ENCODE results near the gene MAFG. TPM values are rescaled to one million over a fixed set of nuclear protein-coding genes. Genes with fewer than 3 reads are reported as not detected.

The MAFG gene
- total and polyA plus RNA-seq, 2 of the 13 experiments (the other 11 are each of a cell fraction or from before 2014, with no cell fraction given), result 14.5 to 20.0 TPM

DNA sequence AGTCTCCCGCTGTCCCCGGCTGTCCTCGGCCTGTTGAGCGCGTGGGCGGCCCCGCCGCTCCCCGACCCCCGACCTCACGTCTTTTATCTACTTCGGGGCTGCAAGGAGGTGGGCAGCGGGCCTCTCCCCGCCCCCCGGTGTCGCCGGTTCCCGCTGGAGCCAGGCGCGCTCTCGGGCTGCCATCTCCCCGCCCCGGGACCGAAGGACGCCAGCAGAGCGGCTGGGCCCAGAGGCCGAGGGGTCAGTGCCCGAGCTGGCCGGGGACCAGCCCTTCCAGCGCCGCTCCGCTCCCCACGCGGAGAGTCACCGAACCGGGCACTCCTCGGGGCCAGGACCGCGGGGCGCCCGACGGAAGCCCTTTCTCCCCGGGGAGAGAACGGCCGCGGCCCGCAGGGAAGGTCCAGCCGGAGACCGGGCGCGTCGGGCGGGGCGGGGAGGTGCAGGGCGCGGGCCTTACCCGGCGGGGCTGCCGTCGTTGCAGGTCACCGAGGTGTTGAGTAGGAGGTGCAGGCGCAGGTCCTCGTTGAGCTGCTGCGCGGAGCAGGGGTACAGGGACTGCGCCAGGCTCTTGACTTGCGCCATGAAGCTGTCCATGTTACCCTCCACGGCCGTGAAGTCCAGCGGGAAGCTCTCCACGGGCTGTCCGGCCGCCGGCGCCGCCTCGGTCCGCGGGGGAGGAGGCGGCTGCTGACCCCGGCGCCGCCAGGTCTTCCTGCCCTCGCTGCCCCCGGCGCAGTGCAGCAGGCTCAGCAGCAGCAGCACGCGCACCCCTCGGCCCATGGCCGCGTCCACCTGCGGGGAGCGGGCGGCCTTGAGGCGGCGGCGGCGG, 32.8 kb upstream of the MAFG start (continued):
- TF ChIP-seq YY1 (IDR thresholded peaks at IDR 0.05; ENCODE audit: insufficient read depth, insufficient replicate concordance, low read depth, low read length) (no peak), ZNF552 (CRISPR knock-in tag; IDR thresholded peaks at IDR 0.05; ENCODE audit: borderline replicate concordance) (0 out of 2 replicates have a peak, but pooled peaks have one; percentile 20), ZNF296 (CRISPR knock-in tag; conservative IDR thresholded peaks at IDR 0.05) (no peak; the same call in 1 of the 2 replicates), KDM2A (CRISPR knock-in tag; IDR thresholded peaks at IDR 0.05; ENCODE audit: borderline replicate concordance, low read depth) (peak; percentile 56; the same call in 1 of the 2 replicates), ZNF598 (CRISPR knock-in tag; IDR thresholded peaks at IDR 0.05; ENCODE audit: borderline replicate concordance) (0 out of 2 replicates have a peak, but pooled peaks have one; percentile 72), ZFAT (CRISPR knock-in tag; conservative IDR thresholded peaks at IDR 0.05) (no peak), ZFYVE20 (CRISPR knock-in tag; IDR thresholded peaks at IDR 0.05; ENCODE audit: borderline replicate concordance, low read depth) (0 out of 2 replicates have a peak, but pooled peaks have one; percentile 16), MTF2 (CRISPR knock-in tag; IDR thresholded peaks at IDR 0.05; ENCODE audit: borderline replicate concordance) (0 out of 2 replicates have a peak, but pooled peaks have one; percentile 69), FLYWCH1 (CRISPR knock-in tag; IDR thresholded peaks at IDR 0.05) (0 out of 2 replicates have a peak, but pooled peaks have one; percentile 60), ZNF44 (CRISPR knock-in tag; IDR thresholded peaks at IDR 0.05) (peak; percentile 70; the same call in 1 of the 2 replicates), REL (CRISPR knock-in tag; conservative IDR thresholded peaks at IDR 0.05) (peak; percentile 67; the same call in 1 of the 2 replicates), SNAI1 (CRISPR knock-in tag; IDR thresholded peaks at IDR 0.05; ENCODE audit: borderline replicate concordance) (no peak; the same call in 1 of the 2 replicates), ZIK1 (CRISPR knock-in tag; IDR thresholded peaks at IDR 0.05; ENCODE audit: borderline replicate concordance, low read depth) (0 out of 2 replicates have a peak, but pooled peaks have one; percentile 23), KLF15 (CRISPR knock-in tag; IDR thresholded peaks at IDR 0.05; ENCODE audit: borderline replicate concordance) (0 out of 2 replicates have a peak, but pooled peaks have one; percentile 21)
- TF ChIP-seq, protein P1, sequence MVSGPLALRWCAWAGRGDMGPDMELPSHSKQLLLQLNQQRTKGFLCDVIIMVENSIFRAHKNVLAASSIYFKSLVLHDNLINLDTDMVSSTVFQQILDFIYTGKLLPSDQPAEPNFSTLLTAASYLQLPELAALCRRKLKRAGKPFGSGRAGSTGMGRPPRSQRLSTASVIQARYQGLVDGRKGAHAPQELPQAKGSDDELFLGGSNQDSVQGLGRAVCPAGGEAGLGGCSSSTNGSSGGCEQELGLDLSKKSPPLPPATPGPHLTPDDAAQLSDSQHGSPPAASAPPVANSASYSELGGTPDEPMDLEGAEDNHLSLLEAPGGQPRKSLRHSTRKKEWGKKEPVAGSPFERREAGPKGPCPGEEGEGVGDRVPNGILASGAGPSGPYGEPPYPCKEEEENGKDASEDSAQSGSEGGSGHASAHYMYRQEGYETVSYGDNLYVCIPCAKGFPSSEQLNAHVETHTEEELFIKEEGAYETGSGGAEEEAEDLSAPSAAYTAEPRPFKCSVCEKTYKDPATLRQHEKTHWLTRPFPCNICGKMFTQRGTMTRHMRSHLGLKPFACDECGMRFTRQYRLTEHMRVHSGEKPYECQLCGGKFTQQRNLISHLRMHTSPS (CRISPR knock-in tag; IDR thresholded peaks at IDR 0.05; ENCODE audit: low read depth), result peak; percentile 46; the same call in 1 of the 2 replicates
- TF ChIP-seq, protein P2, sequence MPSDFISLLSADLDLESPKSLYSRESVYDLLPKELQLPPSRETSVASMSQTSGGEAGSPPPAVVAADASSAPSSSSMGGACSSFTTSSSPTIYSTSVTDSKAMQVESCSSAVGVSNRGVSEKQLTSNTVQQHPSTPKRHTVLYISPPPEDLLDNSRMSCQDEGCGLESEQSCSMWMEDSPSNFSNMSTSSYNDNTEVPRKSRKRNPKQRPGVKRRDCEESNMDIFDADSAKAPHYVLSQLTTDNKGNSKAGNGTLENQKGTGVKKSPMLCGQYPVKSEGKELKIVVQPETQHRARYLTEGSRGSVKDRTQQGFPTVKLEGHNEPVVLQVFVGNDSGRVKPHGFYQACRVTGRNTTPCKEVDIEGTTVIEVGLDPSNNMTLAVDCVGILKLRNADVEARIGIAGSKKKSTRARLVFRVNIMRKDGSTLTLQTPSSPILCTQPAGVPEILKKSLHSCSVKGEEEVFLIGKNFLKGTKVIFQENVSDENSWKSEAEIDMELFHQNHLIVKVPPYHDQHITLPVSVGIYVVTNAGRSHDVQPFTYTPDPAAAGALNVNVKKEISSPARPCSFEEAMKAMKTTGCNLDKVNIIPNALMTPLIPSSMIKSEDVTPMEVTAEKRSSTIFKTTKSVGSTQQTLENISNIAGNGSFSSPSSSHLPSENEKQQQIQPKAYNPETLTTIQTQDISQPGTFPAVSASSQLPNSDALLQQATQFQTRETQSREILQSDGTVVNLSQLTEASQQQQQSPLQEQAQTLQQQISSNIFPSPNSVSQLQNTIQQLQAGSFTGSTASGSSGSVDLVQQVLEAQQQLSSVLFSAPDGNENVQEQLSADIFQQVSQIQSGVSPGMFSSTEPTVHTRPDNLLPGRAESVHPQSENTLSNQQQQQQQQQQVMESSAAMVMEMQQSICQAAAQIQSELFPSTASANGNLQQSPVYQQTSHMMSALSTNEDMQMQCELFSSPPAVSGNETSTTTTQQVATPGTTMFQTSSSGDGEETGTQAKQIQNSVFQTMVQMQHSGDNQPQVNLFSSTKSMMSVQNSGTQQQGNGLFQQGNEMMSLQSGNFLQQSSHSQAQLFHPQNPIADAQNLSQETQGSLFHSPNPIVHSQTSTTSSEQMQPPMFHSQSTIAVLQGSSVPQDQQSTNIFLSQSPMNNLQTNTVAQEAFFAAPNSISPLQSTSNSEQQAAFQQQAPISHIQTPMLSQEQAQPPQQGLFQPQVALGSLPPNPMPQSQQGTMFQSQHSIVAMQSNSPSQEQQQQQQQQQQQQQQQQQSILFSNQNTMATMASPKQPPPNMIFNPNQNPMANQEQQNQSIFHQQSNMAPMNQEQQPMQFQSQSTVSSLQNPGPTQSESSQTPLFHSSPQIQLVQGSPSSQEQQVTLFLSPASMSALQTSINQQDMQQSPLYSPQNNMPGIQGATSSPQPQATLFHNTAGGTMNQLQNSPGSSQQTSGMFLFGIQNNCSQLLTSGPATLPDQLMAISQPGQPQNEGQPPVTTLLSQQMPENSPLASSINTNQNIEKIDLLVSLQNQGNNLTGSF (CRISPR knock-in tag; IDR thresholded peaks at IDR 0.05), result peak; percentile 59; the same call in 1 of the 2 replicates
- TF ChIP-seq, protein P3, sequence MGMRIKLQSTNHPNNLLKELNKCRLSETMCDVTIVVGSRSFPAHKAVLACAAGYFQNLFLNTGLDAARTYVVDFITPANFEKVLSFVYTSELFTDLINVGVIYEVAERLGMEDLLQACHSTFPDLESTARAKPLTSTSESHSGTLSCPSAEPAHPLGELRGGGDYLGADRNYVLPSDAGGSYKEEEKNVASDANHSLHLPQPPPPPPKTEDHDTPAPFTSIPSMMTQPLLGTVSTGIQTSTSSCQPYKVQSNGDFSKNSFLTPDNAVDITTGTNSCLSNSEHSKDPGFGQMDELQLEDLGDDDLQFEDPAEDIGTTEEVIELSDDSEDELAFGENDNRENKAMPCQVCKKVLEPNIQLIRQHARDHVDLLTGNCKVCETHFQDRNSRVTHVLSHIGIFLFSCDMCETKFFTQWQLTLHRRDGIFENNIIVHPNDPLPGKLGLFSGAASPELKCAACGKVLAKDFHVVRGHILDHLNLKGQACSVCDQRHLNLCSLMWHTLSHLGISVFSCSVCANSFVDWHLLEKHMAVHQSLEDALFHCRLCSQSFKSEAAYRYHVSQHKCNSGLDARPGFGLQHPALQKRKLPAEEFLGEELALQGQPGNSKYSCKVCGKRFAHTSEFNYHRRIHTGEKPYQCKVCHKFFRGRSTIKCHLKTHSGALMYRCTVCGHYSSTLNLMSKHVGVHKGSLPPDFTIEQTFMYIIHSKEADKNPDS (CRISPR knock-in tag; IDR thresholded peaks at IDR 0.05), result peak; percentile 31; the same call in 1 of the 2 replicates

Data from HepG2 (cell line).